Measurements from ENCODE around the gene CCL21. TPM values are rescaled to one million over a fixed set of nuclear protein-coding genes. Genes with fewer than 3 reads are reported as not detected.
"Not testable (repeated sequence)": the region's sequence is repeated elsewhere in the genome, so short reads cannot be mapped to it uniquely, and the experiment has no call there.

Gene CCL21, protein sequence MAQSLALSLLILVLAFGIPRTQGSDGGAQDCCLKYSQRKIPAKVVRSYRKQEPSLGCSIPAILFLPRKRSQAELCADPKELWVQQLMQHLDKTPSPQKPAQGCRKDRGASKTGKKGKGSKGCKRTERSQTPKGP
- total RNA-seq (not detected in 2 replicates), polyA plus RNA-seq (not detected in 2 replicates), polyA minus RNA-seq (ENCODE audit: low replicate concordance) (not detected in 2 replicates)
- polyA plus RNA-seq (2012), result not detected in 2 replicates

DNA sequence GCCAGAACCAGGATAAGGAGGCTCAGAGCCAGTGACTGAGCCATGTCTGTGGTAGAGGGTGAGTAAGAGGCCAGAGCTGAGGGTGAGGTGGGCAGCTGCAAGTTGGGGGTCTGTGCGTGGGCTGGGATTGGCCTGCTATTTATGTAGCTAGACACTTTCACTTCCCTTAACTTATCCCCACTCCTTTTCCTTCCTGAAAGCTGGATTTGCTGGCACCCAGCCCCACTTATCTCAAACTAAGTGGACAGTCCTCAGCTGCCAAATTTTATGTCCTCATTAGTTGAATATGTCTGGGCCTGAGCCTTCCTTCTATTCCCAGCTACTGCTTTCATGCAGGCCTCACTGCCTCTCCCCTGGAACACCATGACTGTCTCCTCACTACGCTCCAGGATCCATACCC is at the start of gene CCL21:
Gene CCL21, minus strand, starts transcription at position 114 of the 400 bp plus-strand sequence. Its CDS starts 70 bp downstream, at position 44.
- no peak within 1 kb of the TSS for H3K4me2 ChIP-seq (ENCODE audit: extremely low read depth, insufficient read depth, low read length)
- no peaks in the 10 kb centered on the region for H4K20me1 ChIP-seq (ENCODE audit: control insufficient read depth, extremely low read depth, insufficient read depth, low read length)
- H3K9me3 ChIP-seq (ENCODE audit: control insufficient read depth, insufficient read depth, low read depth, low read length), result no peaks in the 10 kb centered on the region
- H3K79me2 ChIP-seq (ENCODE audit: control insufficient read depth, insufficient read depth, low read length), result no peaks in the 10 kb centered on the region
- H3K4me1 ChIP-seq (ENCODE audit: control insufficient read depth, extremely low read depth, insufficient read depth, low read length), result no peaks in the 10 kb centered on the region
- H3K27me3 ChIP-seq (ENCODE audit: control insufficient read depth, insufficient read depth, low read length), result peaks cover 3% of the 10 kb centered on the region
- DNase-seq (ENCODE audit: low read depth in 2 of 2), result peak; percentile 3 to 20
- H2AFZ ChIP-seq (ENCODE audit: low read length), result no peak within 1 kb of the TSS
- H3K36me3 ChIP-seq (ENCODE audit: control insufficient read depth, insufficient read depth, low read length), result no peaks in the 10 kb centered on the region
- H3K4me3 ChIP-seq (replicated peaks in 1 of 4; ENCODE audit: control extremely low read depth in 1 of 4, insufficient read depth in 1 of 4, low read depth in 3 of 4, low read length in 4 of 4), result no peak within 1 kb of the TSS
- H3K27ac ChIP-seq (ENCODE audit: insufficient read depth, low read length), result no peak within 1 kb of the TSS
- TF ChIP-seq EZH2 (IDR thresholded peaks at IDR 0.05; ENCODE audit: low read length, missing control alignments), result no peak
- TF ChIP-seq, protein P1, sequence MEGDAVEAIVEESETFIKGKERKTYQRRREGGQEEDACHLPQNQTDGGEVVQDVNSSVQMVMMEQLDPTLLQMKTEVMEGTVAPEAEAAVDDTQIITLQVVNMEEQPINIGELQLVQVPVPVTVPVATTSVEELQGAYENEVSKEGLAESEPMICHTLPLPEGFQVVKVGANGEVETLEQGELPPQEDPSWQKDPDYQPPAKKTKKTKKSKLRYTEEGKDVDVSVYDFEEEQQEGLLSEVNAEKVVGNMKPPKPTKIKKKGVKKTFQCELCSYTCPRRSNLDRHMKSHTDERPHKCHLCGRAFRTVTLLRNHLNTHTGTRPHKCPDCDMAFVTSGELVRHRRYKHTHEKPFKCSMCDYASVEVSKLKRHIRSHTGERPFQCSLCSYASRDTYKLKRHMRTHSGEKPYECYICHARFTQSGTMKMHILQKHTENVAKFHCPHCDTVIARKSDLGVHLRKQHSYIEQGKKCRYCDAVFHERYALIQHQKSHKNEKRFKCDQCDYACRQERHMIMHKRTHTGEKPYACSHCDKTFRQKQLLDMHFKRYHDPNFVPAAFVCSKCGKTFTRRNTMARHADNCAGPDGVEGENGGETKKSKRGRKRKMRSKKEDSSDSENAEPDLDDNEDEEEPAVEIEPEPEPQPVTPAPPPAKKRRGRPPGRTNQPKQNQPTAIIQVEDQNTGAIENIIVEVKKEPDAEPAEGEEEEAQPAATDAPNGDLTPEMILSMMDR (conservative IDR thresholded peaks at IDR 0.05 in 1 of 2, IDR thresholded peaks at IDR 0.05 in 1 of 2; ENCODE audit: low read depth in 1 of 2, low read length in 2 of 2), result no peak
- no peak within 1 kb of the TSS for H3K9ac ChIP-seq (ENCODE audit: insufficient read depth, low read length)

DNA sequence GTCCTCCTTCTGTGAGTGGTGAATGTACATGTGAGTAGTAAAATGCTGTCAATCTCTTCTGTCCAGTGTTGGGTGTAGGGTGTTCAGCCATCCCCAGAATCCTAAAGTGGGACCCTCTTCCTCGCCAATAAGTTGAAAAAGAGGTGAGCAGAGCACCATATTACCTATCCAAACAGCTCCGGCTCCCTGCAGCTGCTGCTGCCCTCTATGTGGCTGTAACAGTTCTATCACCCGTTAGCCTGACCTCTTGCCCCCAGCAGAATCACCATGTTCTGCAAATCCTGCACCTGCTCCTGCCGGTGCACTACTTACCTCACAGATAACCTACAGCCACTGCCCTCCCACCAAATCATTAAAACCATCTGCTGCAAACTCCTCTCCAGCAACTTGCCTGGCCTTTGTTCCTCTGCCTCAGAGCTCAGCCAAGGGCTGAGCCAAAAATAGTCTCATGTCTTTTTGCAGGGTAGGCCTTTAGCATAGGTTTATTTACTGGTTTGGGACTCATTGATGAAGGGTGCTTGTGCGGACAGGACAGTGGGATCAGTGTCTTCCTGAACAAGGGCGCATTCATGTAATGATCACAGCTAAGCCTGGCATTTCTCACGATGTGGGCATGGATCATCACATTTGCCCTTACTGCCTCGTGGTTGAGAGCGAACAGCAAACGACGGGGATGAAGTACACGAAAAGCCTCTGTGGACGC is 49.6 kb upstream of the CCL21 start:
- no peak for DNase-seq (ENCODE audit: low read depth in 2 of 2)

DNA sequence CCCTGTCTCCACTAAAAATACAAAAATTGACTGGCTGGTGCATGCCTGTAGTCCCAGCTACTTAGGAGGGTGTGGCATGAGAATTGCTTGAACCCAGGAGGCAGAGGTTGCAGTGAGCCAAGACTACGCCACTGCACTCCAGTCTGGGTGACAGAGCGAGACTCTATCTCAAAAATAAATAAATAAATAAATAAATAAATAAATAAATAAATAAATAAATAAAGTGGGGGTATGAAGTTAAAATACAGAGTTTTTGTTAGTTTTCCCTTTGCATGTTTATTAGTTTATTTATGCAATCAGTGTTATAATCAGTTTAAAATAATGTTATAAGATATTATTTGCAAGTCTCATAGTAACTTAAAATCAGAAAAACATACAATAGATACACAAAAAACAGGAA is 40.4 kb upstream of the CCL21 start:
- not testable (repeated sequence) for H3K9me3 ChIP-seq (ENCODE audit: control insufficient read depth, insufficient read depth, low read depth, low read length); H3K27me3 ChIP-seq (ENCODE audit: control insufficient read depth, insufficient read depth, low read length); H3K9ac ChIP-seq (ENCODE audit: insufficient read depth, low read length); DNase-seq (ENCODE audit: low read depth in 2 of 2); H3K4me3 ChIP-seq (replicated peaks in 1 of 4; ENCODE audit: control extremely low read depth in 1 of 4, insufficient read depth in 1 of 4, low read depth in 3 of 4, low read length in 4 of 4); H3K79me2 ChIP-seq (ENCODE audit: control insufficient read depth, insufficient read depth, low read length); H4K20me1 ChIP-seq (ENCODE audit: control insufficient read depth, extremely low read depth, insufficient read depth, low read length); H2AFZ ChIP-seq (ENCODE audit: low read length); H3K4me2 ChIP-seq (ENCODE audit: extremely low read depth, insufficient read depth, low read length); H3K27ac ChIP-seq (ENCODE audit: insufficient read depth, low read length); H3K4me1 ChIP-seq (ENCODE audit: control insufficient read depth, extremely low read depth, insufficient read depth, low read length); H3K36me3 ChIP-seq (ENCODE audit: control insufficient read depth, insufficient read depth, low read length)

More for the DNA sequence above, 49.6 kb upstream of the CCL21 start:
- peaks cover 9% of the 10 kb centered on the region for H3K27me3 ChIP-seq (ENCODE audit: control insufficient read depth, insufficient read depth, low read length)
- no peak for TF ChIP-seq EZH2 (IDR thresholded peaks at IDR 0.05; ENCODE audit: low read length, missing control alignments)
- TF ChIP-seq, protein P1 (conservative IDR thresholded peaks at IDR 0.05 in 1 of 2, IDR thresholded peaks at IDR 0.05 in 1 of 2; ENCODE audit: low read depth in 1 of 2, low read length in 2 of 2), result no peak
- no peak overlapping the region for H3K9ac ChIP-seq (ENCODE audit: insufficient read depth, low read length)
- H3K4me3 ChIP-seq (replicated peaks in 1 of 4; ENCODE audit: control extremely low read depth in 1 of 4, insufficient read depth in 1 of 4, low read depth in 3 of 4, low read length in 4 of 4), result no peak overlapping the region
- no peaks in the 10 kb centered on the region for H3K4me1 ChIP-seq (ENCODE audit: control insufficient read depth, extremely low read depth, insufficient read depth, low read length)
- H3K36me3 ChIP-seq (ENCODE audit: control insufficient read depth, insufficient read depth, low read length), result no peaks in the 10 kb centered on the region
- no peak overlapping the region for H3K27ac ChIP-seq (ENCODE audit: insufficient read depth, low read length)
- no peaks in the 10 kb centered on the region for H4K20me1 ChIP-seq (ENCODE audit: control insufficient read depth, extremely low read depth, insufficient read depth, low read length)
- H3K4me2 ChIP-seq (ENCODE audit: extremely low read depth, insufficient read depth, low read length), result no peak overlapping the region
- no peak overlapping the region for H2AFZ ChIP-seq (ENCODE audit: low read length)
- no peaks in the 10 kb centered on the region for H3K9me3 ChIP-seq (ENCODE audit: control insufficient read depth, insufficient read depth, low read depth, low read length)
- H3K79me2 ChIP-seq (ENCODE audit: control insufficient read depth, insufficient read depth, low read length), result no peaks in the 10 kb centered on the region
